Sciatic nerve (tissue), 2 donors: ENCODE results near the gene FSHR. TPM values are rescaled to one million over a fixed set of nuclear protein-coding genes. Genes with fewer than 3 reads are reported as not detected.

ENCODE experiments used
- ATAC-seq: fragments of 200-7000 bp; cut with Tn5 transposase; one replicate; pipeline ENCODE4 v1.9.1; 2020; ENCODE audit warnings: mild to moderate bottlenecking, moderate library complexity
- DNase-seq: peaks from one replicate; pipeline ENCODE4 v3.0.0-alpha.2; 2020; ENCODE audit warnings: low spot score
- intact Hi-C: fragments of 100-400 bp; cut with DNase I; formaldehyde crosslinking; loops from one replicate; pipeline ENCODE4 v1.14.2; 2022
- microRNA-seq: library from miRNA; unstranded; fragments of <30 nt; microRNA quantifications from one replicate; pipeline ENCODE4 v1.2.0, GENCODE V29; 2020
- total RNA-seq: library from RNA; stranded (reverse); fragmentation: NEBNext Ultra II Directional; extraction: Animal tissue kit (Norgen Biotek cat#: 25700); gene quantifications from one replicate; pipeline ENCODE4 v1.2.1, GENCODE V29; 2021
- donor health status: DM: no; HTN: no; CAD: no.
- donor health status: DM: no; HTN: no; CAD: no.

FSHR gene
- total RNA-seq, 1 donor from 2014 or later = not detected

DNA sequence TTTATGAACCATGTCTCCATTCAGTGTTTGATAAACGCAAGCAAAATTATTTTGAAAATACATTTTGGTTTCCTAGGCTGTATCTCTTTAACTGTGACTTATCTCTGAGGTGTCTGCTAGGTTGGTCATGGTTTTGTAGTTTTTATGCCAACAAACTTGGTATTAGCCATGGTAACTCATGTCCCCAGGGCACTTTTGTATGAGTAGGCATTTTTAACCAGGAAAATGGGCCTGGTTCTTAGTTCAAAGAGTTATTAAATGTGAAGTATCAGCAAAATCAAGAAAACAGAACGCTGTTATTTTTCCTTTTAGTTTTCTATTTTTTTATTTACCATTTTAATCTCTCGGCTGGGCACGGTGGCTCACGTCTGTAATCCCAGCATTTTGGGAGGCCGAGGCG, 219.5 kb downstream of the FSHR start:
- intact Hi-C loops = no loop called here
- no peak for DNase-seq
- ATAC-seq = no peak

DNA sequence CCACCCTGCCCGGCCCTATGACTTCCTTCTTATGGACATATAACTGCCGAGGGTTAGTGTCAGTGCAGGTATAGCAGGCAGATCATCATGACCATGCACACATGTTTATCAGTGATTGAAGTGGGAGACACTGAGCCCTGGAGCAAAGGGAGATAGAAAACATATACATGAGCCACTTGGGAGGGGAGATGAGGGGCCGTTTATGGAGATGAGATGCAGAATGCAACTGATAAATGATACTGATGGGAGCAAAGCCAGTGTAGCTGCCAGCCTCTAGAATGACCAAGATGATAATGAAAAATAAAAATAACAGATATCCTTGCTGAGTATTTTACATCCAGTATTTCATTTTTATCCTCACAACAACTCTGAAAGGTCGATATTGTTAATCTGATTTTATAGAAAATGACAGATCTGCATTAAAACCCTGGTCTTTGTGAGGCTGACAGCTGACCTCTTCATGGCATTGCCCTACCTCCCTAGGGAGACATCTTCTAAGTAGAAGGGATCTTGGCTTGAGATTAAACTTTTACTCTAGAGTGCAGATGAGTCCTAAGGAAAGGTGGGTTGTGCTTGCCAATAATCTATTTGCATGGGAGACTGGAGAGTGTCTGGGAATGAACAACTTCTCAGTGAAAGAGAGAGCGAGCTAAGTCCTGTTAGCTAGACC, 220.4 kb downstream of the FSHR start:
- no peak for ATAC-seq
- intact Hi-C loops = no loop called here

GRCh38 chr2:48932667-48933066, 221.6 kb downstream of the FSHR start:
- ATAC-seq = no peak
- DNase-seq = no peak
- intact Hi-C loops = no loop called here

More for the DNA sequence above, 220.4 kb downstream of the FSHR start:
- no peak for DNase-seq

DNA sequence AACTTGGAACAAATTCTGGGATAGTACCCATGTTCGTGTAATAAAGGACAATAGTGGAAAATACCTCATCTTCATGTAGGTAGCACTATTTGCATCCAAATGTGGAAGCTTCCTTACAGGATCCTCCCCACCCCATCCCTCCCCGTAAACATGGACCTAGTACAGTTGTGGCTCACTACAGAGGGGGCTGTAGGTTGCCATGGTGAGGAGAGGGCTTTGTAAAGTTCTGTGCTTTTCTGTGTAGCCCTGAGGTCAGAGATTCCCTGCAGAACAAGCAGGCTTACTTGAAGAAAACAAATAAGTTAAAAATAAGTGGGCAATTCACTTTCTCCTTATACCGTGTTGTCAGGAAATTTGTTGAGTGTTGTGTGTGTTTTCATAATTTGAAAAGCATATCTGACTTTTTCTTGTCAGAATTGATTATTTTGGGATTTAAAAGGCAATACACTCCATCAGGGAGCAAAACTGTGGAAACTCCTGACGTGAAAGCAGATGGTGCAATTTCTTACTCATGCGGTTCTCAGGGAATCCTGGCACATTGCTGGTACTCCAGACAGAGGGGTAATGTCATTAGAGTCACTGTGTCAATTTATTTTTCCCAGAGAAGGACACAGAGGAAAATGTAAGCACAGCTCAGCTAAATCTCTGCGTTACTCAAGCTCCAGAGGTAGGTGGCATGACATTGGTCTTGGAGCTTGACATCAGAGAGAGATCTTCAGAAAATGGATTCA, 224.6 kb downstream of the FSHR start:
- ATAC-seq (no peak), DNase-seq (no peak)
- intact Hi-C loops = no loop called here

DNA sequence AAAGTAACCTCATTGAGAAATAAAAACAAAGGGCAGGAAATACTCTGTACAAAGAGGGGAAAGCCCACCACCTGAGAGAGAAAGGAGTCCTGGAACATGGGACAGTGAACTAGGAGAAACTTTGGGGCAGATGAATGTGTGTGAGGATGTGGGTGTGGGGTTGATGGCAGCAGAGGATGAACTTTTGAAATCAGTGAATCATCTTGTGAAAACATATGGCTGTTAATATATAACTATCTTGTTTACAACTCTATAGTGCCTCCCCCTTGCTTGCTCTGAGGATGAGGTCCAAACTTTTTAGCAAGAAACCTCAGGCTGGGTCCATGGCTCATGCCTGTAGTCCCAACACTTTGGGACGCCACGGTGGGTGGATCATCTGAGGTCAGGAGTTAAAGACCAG, 227.0 kb downstream of the FSHR start:
- ATAC-seq (no peak), DNase-seq (no peak)
- intact Hi-C loops = no loop called here

DNA sequence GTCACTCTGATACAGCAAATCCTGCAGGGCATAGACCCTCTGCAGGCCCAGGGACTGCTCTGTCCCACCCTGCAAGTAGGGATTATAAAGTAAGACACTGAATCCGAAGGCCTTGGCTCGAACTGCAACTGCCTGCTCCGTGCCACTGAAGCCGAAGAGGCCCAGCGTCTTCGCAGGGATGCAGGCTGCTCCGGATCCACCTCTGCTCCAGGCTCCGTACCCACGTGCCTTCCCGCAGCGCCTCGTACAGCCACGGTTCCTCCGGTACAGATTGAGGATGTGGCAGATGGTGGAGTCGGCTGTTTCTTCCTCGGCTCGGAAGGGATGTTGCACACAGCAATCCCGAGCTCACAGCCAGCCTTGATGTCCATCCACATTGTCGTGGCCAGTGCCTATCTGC, 238.4 kb downstream of the FSHR start:
- intact Hi-C loops = no loop called here
- ATAC-seq (no peak), DNase-seq (no peak)

DNA sequence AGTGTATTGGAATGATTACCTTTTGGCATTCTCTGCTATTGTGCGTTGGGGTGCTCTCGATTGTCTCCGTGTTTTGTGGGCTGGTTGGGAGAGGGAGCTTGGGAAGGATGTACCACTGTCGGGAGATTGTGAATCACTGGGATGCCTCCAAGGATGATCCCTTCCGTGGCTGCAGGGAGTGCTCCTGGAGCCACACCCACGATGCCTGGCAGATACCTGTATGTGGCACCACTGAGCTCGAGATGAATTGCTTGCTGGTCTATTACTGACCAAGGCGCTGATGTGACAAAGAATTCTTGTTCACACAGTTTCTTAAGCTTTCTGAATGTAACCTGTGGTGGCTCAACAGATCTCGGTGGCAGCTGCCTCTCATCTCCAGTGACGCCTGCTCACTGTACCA, 239.1 kb downstream of the FSHR start:
- ATAC-seq (no peak), DNase-seq (no peak)
- intact Hi-C loops = no loop called here

DNA sequence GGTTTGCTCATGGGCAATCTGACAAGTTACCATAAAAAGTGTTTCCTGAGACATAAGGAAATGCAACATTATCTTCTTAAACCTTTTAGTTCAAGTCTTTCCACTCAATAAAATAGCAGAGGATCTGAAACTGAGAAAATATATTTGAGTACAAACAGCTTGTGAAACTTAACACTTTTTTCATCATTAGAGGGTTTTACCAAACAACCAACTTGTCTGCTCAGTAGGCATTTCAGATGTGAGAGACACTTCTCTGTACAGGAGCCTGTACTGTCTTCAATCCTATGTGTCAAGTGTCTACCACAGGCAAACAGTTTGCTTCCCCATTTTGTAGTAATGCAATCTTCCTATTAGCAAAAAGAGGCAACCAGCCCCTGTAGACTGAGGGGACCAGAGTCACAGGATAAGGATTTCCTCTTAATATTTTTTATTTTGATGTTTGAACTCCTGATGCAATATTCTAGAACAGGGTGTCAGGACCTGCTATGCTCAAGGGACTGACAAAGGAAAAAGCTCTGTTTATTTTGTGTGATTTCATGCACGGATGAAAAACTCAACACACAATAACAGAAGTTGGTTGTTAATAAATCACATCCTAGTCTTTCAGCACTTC, 239.7 kb downstream of the FSHR start:
- ATAC-seq (peak; percentile 85), DNase-seq (no peak)
- intact Hi-C loops = no loop called here

Small RNA genes lying within 50 kb of the gene (microRNA-seq; reads per million reads assigned to microRNA genes)
- 1.1 reads per million for gene MIR548BA
